ENCODE results near the gene OPCML. TPM values are rescaled to one million over a fixed set of nuclear protein-coding genes. Genes with fewer than 3 reads are reported as not detected.

OPCML gene
- total and polyA plus RNA-seq, 2 experiments from 2014 or later = 0.21 to 0.51 TPM

GRCh38 chr11:133399294-133399693 lies 133.0 kb downstream of the OPCML start:
- H3K27me3 ChIP-seq = no peaks in the 10 kb centered on the region
- no peak overlapping the region for H3K27ac ChIP-seq
- H3K36me3 ChIP-seq = no peaks in the 10 kb centered on the region
- peaks cover 12% of the 10 kb centered on the region for H3K4me1 ChIP-seq (ENCODE audit: low read depth)
- no peaks in the 10 kb centered on the region for H3K9me3 ChIP-seq (ENCODE audit: low read depth)
- no peak overlapping the region for H3K4me3 ChIP-seq
- DNase-seq (ENCODE audit: low read depth in 1 of 2, low spot score in 1 of 2) = no peak
- no peak for TF ChIP-seq CTCF (IDR thresholded peaks at IDR 0.05; ENCODE audit: low read depth, low read length)

GRCh38 chr11:133390803-133391202 lies 141.5 kb downstream of the OPCML start:
- Histone ChIP-seq H3K27ac (no peak overlapping the region), H3K4me1 (ENCODE audit: low read depth) (no peaks in the 10 kb centered on the region), H3K27me3 (no peaks in the 10 kb centered on the region), H3K4me3 (no peak overlapping the region), H3K36me3 (no peaks in the 10 kb centered on the region), H3K9me3 (ENCODE audit: low read depth) (no peaks in the 10 kb centered on the region)
- DNase-seq (ENCODE audit: low read depth in 1 of 2, low spot score in 1 of 2) = no peak
- no peak for TF ChIP-seq CTCF (IDR thresholded peaks at IDR 0.05; ENCODE audit: low read depth, low read length)

- no peak for DNase-seq (ENCODE audit: low read depth in 1 of 2, low spot score in 1 of 2)
- H3K9me3 ChIP-seq (ENCODE audit: low read depth) = no peaks in the 10 kb centered on the region
- H3K4me3 ChIP-seq = no peak overlapping the region
- no peak for TF ChIP-seq CTCF (IDR thresholded peaks at IDR 0.05; ENCODE audit: low read depth, low read length)
- H3K27ac ChIP-seq = no peak overlapping the region
- H3K36me3 ChIP-seq = no peaks in the 10 kb centered on the region
- no peaks in the 10 kb centered on the region for H3K4me1 ChIP-seq (ENCODE audit: low read depth)
- H3K27me3 ChIP-seq = no peaks in the 10 kb centered on the region
Observed at GRCh38 chr11:133388975-133389568, 143.2 kb downstream of the OPCML start.

GRCh38 chr11:133388260-133388659 lies 144.0 kb downstream of the OPCML start:
- H3K4me3 ChIP-seq = no peak overlapping the region
- no peaks in the 10 kb centered on the region for H3K4me1 ChIP-seq (ENCODE audit: low read depth)
- no peaks in the 10 kb centered on the region for H3K27me3 ChIP-seq
- H3K9me3 ChIP-seq (ENCODE audit: low read depth) = no peaks in the 10 kb centered on the region
- TF ChIP-seq CTCF (IDR thresholded peaks at IDR 0.05; ENCODE audit: low read depth, low read length) = no peak
- DNase-seq (ENCODE audit: low read depth in 1 of 2, low spot score in 1 of 2) = no peak
- H3K36me3 ChIP-seq = no peaks in the 10 kb centered on the region
- H3K27ac ChIP-seq = no peak overlapping the region

- no peak for DNase-seq (ENCODE audit: low read depth in 1 of 2, low spot score in 1 of 2)
- H3K27ac ChIP-seq = no peak overlapping the region
- no peaks in the 10 kb centered on the region for H3K9me3 ChIP-seq (ENCODE audit: low read depth)
- no peaks in the 10 kb centered on the region for H3K27me3 ChIP-seq
- no peak for TF ChIP-seq CTCF (IDR thresholded peaks at IDR 0.05; ENCODE audit: low read depth, low read length)
- H3K4me3 ChIP-seq = no peak overlapping the region
- H3K4me1 ChIP-seq (ENCODE audit: low read depth) = no peaks in the 10 kb centered on the region
- H3K36me3 ChIP-seq = no peaks in the 10 kb centered on the region
Observed at GRCh38 chr11:133386852-133387251, 145.4 kb downstream of the OPCML start.

Measured in cardiac muscle cell (in vitro differentiated cells and primary cell).